ENCODE measurements around the gene RNU6-9.

DNA sequence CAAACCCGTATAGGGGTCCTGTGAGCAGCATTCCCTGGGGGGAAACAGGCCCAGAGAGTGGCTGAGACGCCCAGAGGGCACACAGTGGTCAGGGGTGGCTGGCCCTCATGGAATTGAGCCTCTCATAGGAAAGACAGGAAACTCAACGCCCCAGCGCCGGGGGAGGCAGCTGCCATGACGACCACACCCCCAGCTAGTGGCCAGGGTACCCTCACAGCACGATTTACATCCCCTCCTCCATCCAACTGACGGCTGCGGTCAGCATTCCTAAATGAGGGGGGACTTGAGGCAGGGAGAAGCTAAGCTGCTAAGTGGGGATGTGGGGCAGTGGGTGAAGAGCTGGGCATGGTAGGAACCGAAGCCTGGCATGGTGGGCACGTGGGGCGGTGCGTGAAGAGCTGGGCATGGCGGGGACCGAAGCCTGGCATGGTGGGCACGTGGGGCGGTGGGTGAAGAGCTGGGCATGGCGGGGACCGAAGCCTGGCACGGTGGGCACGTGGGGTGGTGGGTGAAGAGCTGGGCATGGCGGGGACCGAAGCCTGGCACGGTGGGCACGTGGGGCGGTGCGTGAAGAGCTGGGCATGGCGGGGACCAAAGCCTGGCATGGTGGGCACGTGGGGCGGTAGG lies 10.3 kb upstream of the RNU6-9 start:
- TF ChIP-seq, protein P1, sequence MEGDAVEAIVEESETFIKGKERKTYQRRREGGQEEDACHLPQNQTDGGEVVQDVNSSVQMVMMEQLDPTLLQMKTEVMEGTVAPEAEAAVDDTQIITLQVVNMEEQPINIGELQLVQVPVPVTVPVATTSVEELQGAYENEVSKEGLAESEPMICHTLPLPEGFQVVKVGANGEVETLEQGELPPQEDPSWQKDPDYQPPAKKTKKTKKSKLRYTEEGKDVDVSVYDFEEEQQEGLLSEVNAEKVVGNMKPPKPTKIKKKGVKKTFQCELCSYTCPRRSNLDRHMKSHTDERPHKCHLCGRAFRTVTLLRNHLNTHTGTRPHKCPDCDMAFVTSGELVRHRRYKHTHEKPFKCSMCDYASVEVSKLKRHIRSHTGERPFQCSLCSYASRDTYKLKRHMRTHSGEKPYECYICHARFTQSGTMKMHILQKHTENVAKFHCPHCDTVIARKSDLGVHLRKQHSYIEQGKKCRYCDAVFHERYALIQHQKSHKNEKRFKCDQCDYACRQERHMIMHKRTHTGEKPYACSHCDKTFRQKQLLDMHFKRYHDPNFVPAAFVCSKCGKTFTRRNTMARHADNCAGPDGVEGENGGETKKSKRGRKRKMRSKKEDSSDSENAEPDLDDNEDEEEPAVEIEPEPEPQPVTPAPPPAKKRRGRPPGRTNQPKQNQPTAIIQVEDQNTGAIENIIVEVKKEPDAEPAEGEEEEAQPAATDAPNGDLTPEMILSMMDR (IDR thresholded peaks at IDR 0.05; ENCODE audit: low read length) = no peak
- TF ChIP-seq EZH2 (optimal IDR thresholded peaks at IDR 0.05; ENCODE audit: low read depth, low read length) = no peak
